Mammary epithelial cell (primary cell): Measurements from ENCODE around the gene ADARB1.

Source experiments
- EZH2 ChIP-seq: IDR thresholded peaks from 2 replicates; pipeline ENCODE4 v1.6.1; 2012; ENCODE audit warnings: low read length, inconsistent platforms, borderline replicate concordance
- TF ChIP-seq, protein P1 (sequence below), 2 donors: IDR thresholded peaks in 1 of 2; conservative IDR thresholded peaks in 1 of 2; 2 replicates each; pipeline ENCODE4 v1.5.1; 2011 to 2012; ENCODE audit warnings: inconsistent platforms in 2 of 2, low read length in 2 of 2, mild to moderate bottlenecking in 2 of 2, control low read depth in 1 of 2, low read depth in 1 of 2; ENCODE audit not compliant: insufficient read depth in 1 of 2; ENCODE audit errors: extremely low read depth in 1 of 2

- TF ChIP-seq, protein P1, sequence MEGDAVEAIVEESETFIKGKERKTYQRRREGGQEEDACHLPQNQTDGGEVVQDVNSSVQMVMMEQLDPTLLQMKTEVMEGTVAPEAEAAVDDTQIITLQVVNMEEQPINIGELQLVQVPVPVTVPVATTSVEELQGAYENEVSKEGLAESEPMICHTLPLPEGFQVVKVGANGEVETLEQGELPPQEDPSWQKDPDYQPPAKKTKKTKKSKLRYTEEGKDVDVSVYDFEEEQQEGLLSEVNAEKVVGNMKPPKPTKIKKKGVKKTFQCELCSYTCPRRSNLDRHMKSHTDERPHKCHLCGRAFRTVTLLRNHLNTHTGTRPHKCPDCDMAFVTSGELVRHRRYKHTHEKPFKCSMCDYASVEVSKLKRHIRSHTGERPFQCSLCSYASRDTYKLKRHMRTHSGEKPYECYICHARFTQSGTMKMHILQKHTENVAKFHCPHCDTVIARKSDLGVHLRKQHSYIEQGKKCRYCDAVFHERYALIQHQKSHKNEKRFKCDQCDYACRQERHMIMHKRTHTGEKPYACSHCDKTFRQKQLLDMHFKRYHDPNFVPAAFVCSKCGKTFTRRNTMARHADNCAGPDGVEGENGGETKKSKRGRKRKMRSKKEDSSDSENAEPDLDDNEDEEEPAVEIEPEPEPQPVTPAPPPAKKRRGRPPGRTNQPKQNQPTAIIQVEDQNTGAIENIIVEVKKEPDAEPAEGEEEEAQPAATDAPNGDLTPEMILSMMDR (conservative IDR thresholded peaks at IDR 0.05 in 1 of 2, IDR thresholded peaks at IDR 0.05 in 1 of 2; ENCODE audit: extremely low read depth in 1 of 2, insufficient read depth in 1 of 2, low read depth in 1 of 2, low read length in 2 of 2) = no peak
- TF ChIP-seq EZH2 = no peak
These were observed 87.7 kb downstream of the ADARB1 start for GRCh38 chr21:45162115-45162514.
